Neural progenitor cell (in vitro differentiated cells): ENCODE measurements around the gene CYFIP1. TPM values are rescaled to one million over a fixed set of nuclear protein-coding genes. Genes with fewer than 3 reads are reported as not detected.

Experiments used
- DNase-seq: peaks from one replicate; pipeline ENCODE4 v3.0.0-alpha.2; 2016; ENCODE audit warnings: low spot score
- H2AFZ ChIP-seq: fragments of 200-600 bp; sonication (generic); replicated peaks from 2 replicates; pipeline ENCODE4 v1.6.1; 2016; ENCODE audit warnings: antibody characterized with exemption
- H3F3A ChIP-seq: fragments of 200-600 bp; sonication (generic); 2 replicates; pipeline ENCODE4 v1.6.1; 2016; ENCODE audit warnings: antibody characterized with exemption, low read depth
- H3K27ac ChIP-seq: fragments of 200-600 bp; sonication (generic); 2 replicates; pipeline ENCODE4 v1.5.1; 2016; ENCODE audit warnings: mild to moderate bottlenecking
- H3K27me3 ChIP-seq: fragments of 200-600 bp; sonication (generic); 2 replicates; pipeline ENCODE4 v1.6.1; 2016; ENCODE audit warnings: mild to moderate bottlenecking, moderate library complexity
- H3K36me3 ChIP-seq: fragments of 200-600 bp; sonication (generic); 2 replicates; pipeline ENCODE4 v1.5.1; 2016
- H3K4me1 ChIP-seq: fragments of 200-600 bp; sonication (generic); 2 replicates; pipeline ENCODE4 v1.6.1; 2016; ENCODE audit warnings: mixed run types
- H3K4me2 ChIP-seq: fragments of 200-600 bp; sonication (generic); 2 replicates; pipeline ENCODE4 v1.6.1; 2016
- H3K4me3 ChIP-seq: fragments of 200-600 bp; sonication (generic); 2 replicates; pipeline ENCODE4 v1.5.1; 2016
- H3K79me2 ChIP-seq: fragments of 200-600 bp; sonication (generic); 2 replicates; pipeline ENCODE4 v1.6.1; 2016; ENCODE audit warnings: low read depth
- H3K9ac ChIP-seq: fragments of 200-600 bp; sonication (generic); 2 replicates; pipeline ENCODE4 v1.6.1; 2016
- H3K9me3 ChIP-seq: fragments of 200-600 bp; sonication (generic); 2 replicates; pipeline ENCODE4 v1.5.1; 2016; ENCODE audit warnings: low read depth
- H4K20me1 ChIP-seq: fragments of 200-600 bp; sonication (generic); 2 replicates; pipeline ENCODE4 v1.6.1; 2016; ENCODE audit warnings: low read depth
- H3K27ac Mint-ChIP-seq: 3 replicates; pipeline ENCODE4 v1.8.0; 2021; ENCODE audit warnings: mixed read lengths
- H3K27me3 Mint-ChIP-seq: 2 replicates; pipeline ENCODE4 v1.8.0; 2022; ENCODE audit warnings: low read depth, mild to moderate bottlenecking, inconsistent platforms, moderate library complexity, mixed read lengths; ENCODE audit not compliant: insufficient read depth
- H3K36me3 Mint-ChIP-seq: 3 replicates; pipeline ENCODE4 v1.8.0; 2021; ENCODE audit warnings: mixed read lengths
- H3K4me1 Mint-ChIP-seq: 3 replicates; pipeline ENCODE4 v1.8.0; 2021; ENCODE audit warnings: mixed read lengths
- H3K4me3 Mint-ChIP-seq: 3 replicates; pipeline ENCODE4 v1.8.0; 2021; ENCODE audit warnings: mild to moderate bottlenecking, moderate library complexity, mixed read lengths
- H3K9me3 Mint-ChIP-seq: 3 replicates; pipeline ENCODE4 v1.8.0; 2020; ENCODE audit warnings: mixed read lengths
- EZH2 ChIP-seq: fragments of 200-600 bp; sonication (generic); IDR thresholded peaks from 2 replicates; pipeline ENCODE4 v1.6.1; 2017; ENCODE audit warnings: antibody characterized with exemption, mild to moderate bottlenecking, moderate library complexity
- EZH2phosphoT487 ChIP-seq: fragments of 200-600 bp; sonication (generic); IDR thresholded peaks from 2 replicates; pipeline ENCODE4 v1.6.1; 2017; ENCODE audit warnings: antibody characterized with exemption
- total RNA-seq: library from RNA; depleted of rRNA; stranded (reverse); fragments of >200 nt; gene quantifications from 2 replicates; pipeline ENCODE4 v1.2.3, GENCODE V29; 2015; ENCODE audit warnings: low replicate concordance
- TF ChIP-seq, protein P1 (sequence below): fragments of 200-600 bp; sonication (generic); IDR thresholded peaks from 2 replicates; pipeline ENCODE4 v1.5.1; 2017; ENCODE audit warnings: antibody characterized with exemption, mild to moderate bottlenecking

Gene CYFIP1
- total RNA-seq, 1 donor from 2014 or later = 94.6 TPM

DNA sequence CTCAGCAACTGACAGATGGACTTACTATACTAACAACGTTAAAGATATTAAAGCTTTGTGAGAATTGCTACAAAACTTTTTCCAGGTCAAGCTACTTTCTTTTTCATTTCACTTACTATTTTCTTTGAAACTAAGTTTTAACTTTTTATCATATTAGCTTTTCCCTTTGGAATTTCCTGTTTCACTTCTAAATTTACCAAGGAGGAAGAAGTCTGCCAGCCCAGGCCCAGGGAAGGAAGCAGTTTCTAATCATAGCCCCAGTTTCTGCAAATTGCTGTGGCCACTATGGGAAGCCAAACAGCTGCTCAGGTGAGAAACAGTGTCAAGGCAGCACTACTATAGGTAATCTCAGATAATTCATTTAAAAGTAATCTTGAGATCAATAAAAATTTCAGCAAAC is 18.4 kb downstream of the CYFIP1 start:
- Histone ChIP-seq H3K27me3 (no peaks in the 10 kb centered on the region), H4K20me1 (peaks cover 59% of the 10 kb centered on the region), H3K9me3 (no peaks in the 10 kb centered on the region), H3K36me3 (no peaks in the 10 kb centered on the region), H3K79me2 (peaks cover 65% of the 10 kb centered on the region), H3K4me2 (no peak overlapping the region), H3K4me3 (no peak overlapping the region), H2AFZ (no peak overlapping the region), H3K27ac (no peak overlapping the region), H3F3A (no peaks in the 10 kb centered on the region), H3K4me1 (no peaks in the 10 kb centered on the region), H3K9ac (no peak overlapping the region)
- Mint-ChIP-seq H3K36me3 (peaks cover 12% of the 10 kb centered on the region), H3K27ac (no peak overlapping the region), H3K4me1 (peaks cover 16% of the 10 kb centered on the region), H3K27me3 (peaks cover 5% of the 10 kb centered on the region), H3K9me3 (no peaks in the 10 kb centered on the region), H3K4me3 (no peak overlapping the region)
- TF ChIP-seq EZH2 (no peak), EZH2phosphoT487 (no peak)
- TF ChIP-seq, protein P1, sequence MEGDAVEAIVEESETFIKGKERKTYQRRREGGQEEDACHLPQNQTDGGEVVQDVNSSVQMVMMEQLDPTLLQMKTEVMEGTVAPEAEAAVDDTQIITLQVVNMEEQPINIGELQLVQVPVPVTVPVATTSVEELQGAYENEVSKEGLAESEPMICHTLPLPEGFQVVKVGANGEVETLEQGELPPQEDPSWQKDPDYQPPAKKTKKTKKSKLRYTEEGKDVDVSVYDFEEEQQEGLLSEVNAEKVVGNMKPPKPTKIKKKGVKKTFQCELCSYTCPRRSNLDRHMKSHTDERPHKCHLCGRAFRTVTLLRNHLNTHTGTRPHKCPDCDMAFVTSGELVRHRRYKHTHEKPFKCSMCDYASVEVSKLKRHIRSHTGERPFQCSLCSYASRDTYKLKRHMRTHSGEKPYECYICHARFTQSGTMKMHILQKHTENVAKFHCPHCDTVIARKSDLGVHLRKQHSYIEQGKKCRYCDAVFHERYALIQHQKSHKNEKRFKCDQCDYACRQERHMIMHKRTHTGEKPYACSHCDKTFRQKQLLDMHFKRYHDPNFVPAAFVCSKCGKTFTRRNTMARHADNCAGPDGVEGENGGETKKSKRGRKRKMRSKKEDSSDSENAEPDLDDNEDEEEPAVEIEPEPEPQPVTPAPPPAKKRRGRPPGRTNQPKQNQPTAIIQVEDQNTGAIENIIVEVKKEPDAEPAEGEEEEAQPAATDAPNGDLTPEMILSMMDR = no peak
- DNase-seq = no peak

DNA sequence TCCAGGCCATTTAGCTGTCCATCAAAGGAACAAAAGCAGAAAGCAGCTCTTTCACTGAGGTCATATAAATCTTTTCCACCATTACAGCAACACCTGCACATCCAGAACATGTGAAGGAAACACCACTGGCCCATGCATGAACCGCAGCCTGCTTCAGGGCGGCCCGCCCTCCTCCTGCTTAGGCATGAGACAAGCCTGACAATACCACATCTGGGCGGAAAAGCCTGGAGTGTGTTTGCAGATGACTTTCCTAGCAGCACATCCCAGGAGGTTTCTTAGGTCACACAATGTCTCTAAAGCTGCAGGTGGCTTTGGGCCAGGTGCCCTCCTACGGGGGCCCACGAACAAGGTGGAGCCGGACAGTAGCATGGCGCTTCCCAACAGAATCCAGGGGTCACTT is 19.6 kb downstream of the CYFIP1 start:
- H3K4me1 Mint-ChIP-seq = peaks cover 28% of the 10 kb centered on the region
- Histone ChIP-seq H3K79me2 (peaks cover 64% of the 10 kb centered on the region), H3K27ac (no peak overlapping the region), H3K4me3 (no peak overlapping the region), H3K9ac (no peak overlapping the region), H3K36me3 (no peaks in the 10 kb centered on the region), H4K20me1 (peaks cover 61% of the 10 kb centered on the region), H3K4me1 (no peaks in the 10 kb centered on the region), H3K4me2 (no peak overlapping the region), H3K9me3 (no peaks in the 10 kb centered on the region), H2AFZ (no peak overlapping the region), H3F3A (no peaks in the 10 kb centered on the region), H3K27me3 (no peaks in the 10 kb centered on the region)
- TF ChIP-seq, protein P1 = no peak
- no peak for TF ChIP-seq EZH2
- no peak for TF ChIP-seq EZH2phosphoT487
- peaks cover 10% of the 10 kb centered on the region for H3K36me3 Mint-ChIP-seq
- no peak overlapping the region for H3K4me3 Mint-ChIP-seq
- no peaks in the 10 kb centered on the region for H3K9me3 Mint-ChIP-seq
- no peak for DNase-seq
- H3K27ac Mint-ChIP-seq = no peak overlapping the region
- H3K27me3 Mint-ChIP-seq = peaks cover 5% of the 10 kb centered on the region

DNA sequence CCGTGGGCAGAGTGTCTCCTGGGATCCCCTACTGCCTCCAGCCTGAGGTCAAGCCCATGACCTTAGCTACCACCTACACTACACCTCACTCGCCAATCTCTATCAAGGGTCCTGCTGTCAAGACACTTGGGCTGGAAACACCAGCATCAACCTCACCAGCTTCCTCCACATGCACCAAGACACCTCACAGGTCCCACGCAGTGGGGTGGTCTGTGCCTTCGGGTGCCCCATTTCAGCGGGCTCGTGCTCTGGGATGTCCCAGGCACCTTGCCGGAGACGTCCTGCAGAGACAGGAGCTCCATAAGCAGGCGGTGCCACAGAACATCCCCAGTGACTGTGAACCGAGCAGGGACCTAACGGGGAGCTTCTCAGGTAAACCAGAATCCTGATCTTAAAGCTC is 20.0 kb downstream of the CYFIP1 start:
- peaks cover 10% of the 10 kb centered on the region for H3K36me3 Mint-ChIP-seq
- H2AFZ ChIP-seq = no peak overlapping the region
- H3K9ac ChIP-seq = no peak overlapping the region
- no peaks in the 10 kb centered on the region for H3K36me3 ChIP-seq
- H3K4me1 Mint-ChIP-seq = peaks cover 29% of the 10 kb centered on the region
- no peak for DNase-seq
- H3K79me2 ChIP-seq = peaks cover 60% of the 10 kb centered on the region
- H4K20me1 ChIP-seq = peaks cover 61% of the 10 kb centered on the region
- no peak overlapping the region for H3K27ac ChIP-seq
- no peak for TF ChIP-seq EZH2
- no peak overlapping the region for H3K4me3 Mint-ChIP-seq
- peaks cover 5% of the 10 kb centered on the region for H3K27me3 Mint-ChIP-seq
- no peak overlapping the region for H3K27ac Mint-ChIP-seq
- no peaks in the 10 kb centered on the region for H3K9me3 ChIP-seq
- H3K4me1 ChIP-seq = no peaks in the 10 kb centered on the region
- no peak overlapping the region for H3K4me2 ChIP-seq
- H3K4me3 ChIP-seq = no peak overlapping the region
- peaks cover under 1% of the 10 kb centered on the region for H3K27me3 ChIP-seq
- no peaks in the 10 kb centered on the region for H3K9me3 Mint-ChIP-seq
- H3F3A ChIP-seq = no peaks in the 10 kb centered on the region

DNA sequence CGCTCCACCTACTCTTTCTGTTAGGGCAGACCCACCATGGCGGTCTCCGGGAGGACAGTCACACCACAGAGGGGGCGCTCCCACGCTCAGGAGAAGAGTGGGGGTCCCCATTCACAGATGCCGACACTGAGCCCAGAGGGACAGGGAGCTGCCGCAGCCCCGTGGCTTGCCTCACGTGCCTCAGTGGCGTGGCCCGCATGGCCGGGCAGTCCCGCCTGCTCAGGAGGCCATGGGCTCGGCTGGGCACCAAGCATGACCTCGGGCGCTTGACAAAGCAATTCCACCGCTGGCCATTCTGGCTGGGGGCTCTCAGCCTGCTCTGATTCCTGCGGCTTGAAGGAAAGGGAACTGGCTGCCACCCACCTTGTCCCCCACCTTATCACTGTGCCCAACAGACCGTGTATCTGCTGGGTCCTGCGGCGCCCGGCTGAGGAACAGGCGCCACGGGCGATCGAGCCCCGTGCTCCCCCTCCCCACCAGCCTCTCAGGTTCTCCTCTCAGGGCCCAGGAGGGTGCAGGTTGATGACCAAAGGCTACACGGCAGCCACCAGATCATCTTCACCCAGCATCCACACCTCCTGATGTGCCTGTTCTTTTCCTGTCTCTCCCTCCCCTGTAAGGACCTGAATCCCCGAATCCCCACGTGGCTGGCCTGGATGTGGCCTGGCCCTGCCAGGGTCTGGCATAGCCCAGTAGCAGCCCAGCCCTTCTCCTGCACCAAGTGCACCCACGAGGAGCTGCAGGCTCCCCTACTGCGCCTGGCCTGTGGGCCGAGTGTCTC is 20.7 kb downstream of the CYFIP1 start:
- H3K4me3 Mint-ChIP-seq = no peak overlapping the region
- H3K4me1 Mint-ChIP-seq = peaks cover 32% of the 10 kb centered on the region
- Histone ChIP-seq H3K4me1 (peaks cover under 1% of the 10 kb centered on the region), H3K4me2 (no peak overlapping the region), H3K27me3 (peaks cover 7% of the 10 kb centered on the region), H2AFZ (no peak overlapping the region), H3F3A (no peaks in the 10 kb centered on the region), H3K9me3 (no peaks in the 10 kb centered on the region), H3K36me3 (no peaks in the 10 kb centered on the region), H3K79me2 (peaks cover 56% of the 10 kb centered on the region), H4K20me1 (peaks cover 61% of the 10 kb centered on the region), H3K9ac (no peak overlapping the region), H3K4me3 (no peak overlapping the region), H3K27ac (no peak overlapping the region)
- TF ChIP-seq, protein P1 = no peak
- no peak for DNase-seq
- H3K9me3 Mint-ChIP-seq = no peaks in the 10 kb centered on the region
- peaks cover 10% of the 10 kb centered on the region for H3K36me3 Mint-ChIP-seq
- no peak overlapping the region for H3K27ac Mint-ChIP-seq
- peaks cover 5% of the 10 kb centered on the region for H3K27me3 Mint-ChIP-seq
